OCI-LY7 (cell line): ENCODE measurements around the gene RPUSD1. TPM values are rescaled to one million over a fixed set of nuclear protein-coding genes. Genes with fewer than 3 reads are reported as not detected.

Experiments
- BruUV-seq: library from RNA; stranded (reverse); fragments of 400-500 nt; replicated peaks from 2 replicates; lab custom pipeline; 2021; lab: Mats Ljungman, UMichigan
- CTCF ChIA-PET: fragments of 300-600 bp; sonication (Branson Sonifier 250); formaldehyde crosslinking; loops from one replicate; lab custom pipeline; 2022; ENCODE audit warnings: antibody characterized with exemption; ENCODE audit not compliant: unreplicated experiment; lab: Charles Lee
- POLR2A ChIA-PET: fragments of 300-600 bp; sonication (Branson Sonifier 250); formaldehyde crosslinking; loops from one replicate; lab custom pipeline; 2022; ENCODE audit warnings: antibody characterized with exemption; lab: Charles Lee
- DNase-seq: peaks from one replicate; pipeline ENCODE4 v3.0.0-alpha.2; 2015; ENCODE audit warnings: low spot score
- H2AFZ ChIP-seq: fragments of 200-600 bp; sonication (generic), shearing (Covaris generic); 2 replicates; pipeline ENCODE4 v1.6.1; 2014; ENCODE audit warnings: mild to moderate bottlenecking, antibody characterized with exemption, low read length, moderate library complexity
- H3K27ac ChIP-seq: fragments of 200-600 bp; sonication (generic); 2 replicates; pipeline ENCODE4 v1.5.1; 2014; ENCODE audit warnings: mixed run types, low read depth, mild to moderate bottlenecking, moderate library complexity, low read length, inconsistent platforms; ENCODE audit not compliant: poor library complexity, severe bottlenecking
- H3K36me3 ChIP-seq: fragments of 200-600 bp; sonication (generic); 2 replicates; pipeline ENCODE4 v1.6.1; 2014; ENCODE audit warnings: mild to moderate bottlenecking, antibody characterized with exemption, low read length, moderate library complexity, mixed read lengths; ENCODE audit not compliant: insufficient read depth
- H3K4me1 ChIP-seq: fragments of 200-600 bp; sonication (generic); 2 replicates; pipeline ENCODE4 v1.5.1; 2014; ENCODE audit warnings: mild to moderate bottlenecking, low read length; ENCODE audit not compliant: insufficient read depth, poor library complexity, severe bottlenecking
- H3K4me2 ChIP-seq: fragments of 200-600 bp; sonication (generic); 2 replicates; pipeline ENCODE4 v1.6.1; 2014; ENCODE audit warnings: mild to moderate bottlenecking, low read length
- H3K4me3 ChIP-seq: fragments of 200-600 bp; sonication (generic); 2 replicates; pipeline ENCODE4 v1.5.1; 2014; ENCODE audit warnings: mild to moderate bottlenecking, low read depth, low read length; ENCODE audit not compliant: poor library complexity, severe bottlenecking
- H3K79me2 ChIP-seq: fragments of 200-600 bp; sonication (generic); 2 replicates; pipeline ENCODE4 v1.6.1; 2016; ENCODE audit warnings: low read depth, mild to moderate bottlenecking, low read length, moderate library complexity, mixed read lengths; ENCODE audit not compliant: insufficient read depth
- H3K9me2 ChIP-seq: fragments of 200-600 bp; sonication (generic); 2 replicates; pipeline ENCODE4 v1.6.1; 2016; ENCODE audit warnings: mild to moderate bottlenecking, low read length, mixed read lengths; ENCODE audit not compliant: insufficient read depth
- H3K9me3 ChIP-seq: fragments of 200-600 bp; sonication (generic); 2 replicates; pipeline ENCODE4 v1.6.1; 2014; ENCODE audit warnings: mild to moderate bottlenecking, mixed run types, low read length, mixed read lengths
- H4K20me1 ChIP-seq: fragments of 200-600 bp; sonication (generic); 2 replicates; pipeline ENCODE4 v1.6.1; 2014; ENCODE audit warnings: mild to moderate bottlenecking, antibody characterized with exemption, low read length, moderate library complexity, mixed read lengths; ENCODE audit not compliant: insufficient read depth
- CTCF ChIP-seq: fragments of 200-600 bp; sonication (generic); conservative IDR thresholded peaks from 2 replicates; pipeline ENCODE4 v1.5.1; 2014; ENCODE audit warnings: mild to moderate bottlenecking, antibody characterized with exemption, low read length, moderate library complexity, mixed read lengths
- EZH2phosphoT487 ChIP-seq: fragments of 200-600 bp; sonication (generic); IDR thresholded peaks from 2 replicates; pipeline ENCODE4 v1.6.1; 2018; ENCODE audit warnings: low read depth, borderline replicate concordance, mild to moderate bottlenecking, mixed run types, antibody characterized with exemption, low read length, moderate library complexity, mixed read lengths
- intact Hi-C: fragments of 100-400 bp; cut with micrococcal nuclease; formaldehyde crosslinking; loops from one replicate; pipeline ENCODE4 v1.10.0; 2022; ENCODE audit not compliant: unreplicated experiment
- total RNA-seq, 2 experiments: library from RNA; depleted of rRNA in 1 of 2; stranded (reverse); fragments of >200 nt in 1 of 2; shearing (Covaris generic) in 1 of 2; gene quantifications; 2 replicates each; pipeline ENCODE4 v1.2.3, GENCODE V29; 2014 to 2022

The RPUSD1 gene
- total RNA-seq, 2 experiments from 2014 or later = 48.6 to 64.1 TPM

DNA sequence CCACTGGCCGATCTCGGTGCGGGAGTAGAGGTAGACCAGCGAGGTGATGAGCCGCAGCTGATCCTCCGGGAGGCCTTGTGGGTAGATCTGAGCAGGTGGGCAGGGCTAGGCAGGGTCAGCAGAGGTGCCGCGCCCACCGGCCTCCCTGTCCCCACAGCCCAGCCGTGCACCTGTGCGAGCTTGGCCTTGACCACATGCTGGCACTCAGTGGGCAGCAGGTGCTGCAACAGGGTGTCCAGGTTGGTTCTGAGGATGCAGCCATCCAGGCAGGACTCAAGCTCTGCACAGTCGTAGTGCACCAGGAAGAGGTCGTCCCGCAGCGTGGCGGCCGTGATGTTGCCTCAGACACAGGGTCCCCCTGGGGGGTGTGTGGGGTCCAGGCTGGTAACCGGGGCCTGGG is 15.2 kb downstream of the RPUSD1 start:
- intact Hi-C loops = no loop called here
- H3K4me3 ChIP-seq = no peak overlapping the region
- no TSS peak for BruUV-seq
- H3K36me3 ChIP-seq = no peaks in the 10 kb centered on the region
- no peaks in the 10 kb centered on the region for H4K20me1 ChIP-seq
- no peak overlapping the region for H3K27ac ChIP-seq
- H3K4me1 ChIP-seq = no peaks in the 10 kb centered on the region
- POLR2A ChIA-PET = interaction anchor here (0.6 to 0.7 kb wide), 2 partner anchors 10 to 58 kb away, joined by 4 to 6 read pairs; partner anchors contain the start of gene METRN
- no peak overlapping the region for H2AFZ ChIP-seq
- H3K9me3 ChIP-seq = no peaks in the 10 kb centered on the region
- no peak overlapping the region for H3K4me2 ChIP-seq
- CTCF ChIA-PET = no interaction called here
- TF ChIP-seq CTCF = no peak
- TF ChIP-seq EZH2phosphoT487 = no peak
- H3K9me2 ChIP-seq = no peaks in the 10 kb centered on the region
- no peak for DNase-seq
- no peaks in the 10 kb centered on the region for H3K79me2 ChIP-seq

- H3K4me3 ChIP-seq = no peak overlapping the region
- CTCF ChIA-PET = no interaction called here
- TF ChIP-seq CTCF = no peak
- no peaks in the 10 kb centered on the region for H3K9me2 ChIP-seq
- no peak overlapping the region for H2AFZ ChIP-seq
- no peak overlapping the region for H3K4me2 ChIP-seq
- H3K79me2 ChIP-seq = no peaks in the 10 kb centered on the region
- no peaks in the 10 kb centered on the region for H3K9me3 ChIP-seq
- no peak for DNase-seq
- intact Hi-C loops = no loop called here
- no peak overlapping the region for H3K27ac ChIP-seq
- no peaks in the 10 kb centered on the region for H4K20me1 ChIP-seq
- POLR2A ChIA-PET = no interaction called here
- BruUV-seq = no TSS peak
- H3K4me1 ChIP-seq = no peaks in the 10 kb centered on the region
- no peaks in the 10 kb centered on the region for H3K36me3 ChIP-seq
Measured at GRCh38 chr16:770411-770810, 17.8 kb downstream of the RPUSD1 start.

DNA sequence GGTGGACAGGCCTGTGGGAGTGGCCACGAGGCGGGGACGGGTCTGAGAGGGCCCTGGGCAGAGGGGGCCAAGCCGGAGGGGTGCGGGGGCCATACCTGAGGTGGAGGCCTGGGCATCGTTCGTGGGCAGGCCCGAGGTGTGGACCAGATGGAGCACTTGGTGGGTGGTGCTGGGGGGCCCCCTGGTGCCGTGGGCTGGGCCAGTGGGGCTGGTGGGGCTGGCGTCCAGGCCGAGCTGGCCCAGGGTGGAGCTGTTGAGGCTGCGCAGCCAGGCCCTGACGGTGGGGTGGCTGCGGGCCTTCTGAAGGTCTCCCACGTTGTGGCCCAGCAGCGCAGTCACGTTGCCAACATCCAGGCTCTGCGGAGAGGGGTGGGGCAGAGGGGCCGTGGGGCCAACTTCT is 18.2 kb downstream of the RPUSD1 start:
- BruUV-seq = no TSS peak
- ChIA-PET POLR2A (no interaction called here), CTCF (no interaction called here)
- TF ChIP-seq EZH2phosphoT487 (no peak), CTCF (no peak)
- no peaks in the 10 kb centered on the region for H3K79me2 ChIP-seq
- no peak overlapping the region for H3K4me2 ChIP-seq
- no peaks in the 10 kb centered on the region for H3K9me2 ChIP-seq
- H3K36me3 ChIP-seq = no peaks in the 10 kb centered on the region
- H3K27ac ChIP-seq = no peak overlapping the region
- DNase-seq = no peak
- intact Hi-C loops = no loop called here
- H2AFZ ChIP-seq = no peak overlapping the region
- no peaks in the 10 kb centered on the region for H3K4me1 ChIP-seq
- H3K4me3 ChIP-seq = no peak overlapping the region
- H4K20me1 ChIP-seq = no peaks in the 10 kb centered on the region
- H3K9me3 ChIP-seq = no peaks in the 10 kb centered on the region
